CD4-positive, CD25-positive, alpha-beta regulatory T cell (primary cell): ENCODE measurements around the gene TLR5. TPM values are rescaled to one million over a fixed set of nuclear protein-coding genes. Genes with fewer than 3 reads are reported as not detected.

ENCODE experiments used
- ATAC-seq, 2 donors: fragments of 150-1000 bp; cut with Tn5 transposase; one replicate each; pipeline ENCODE4 v1.10.0; 2021; ENCODE audit warnings: low read depth in 2 of 2, moderate number of reproducible peaks in 2 of 2, moderate library complexity in 1 of 2
- DNase-seq, 3 donors: peaks; one replicate each; pipeline versions ENCODE4 v3.0.0 to v3.0.0-alpha.2; 2012 to 2022; ENCODE audit warnings: mixed read lengths in 1 of 3
- H3K27ac ChIP-seq: one replicate; pipeline ENCODE4 v1.7.0; 2013; ENCODE audit warnings: mild to moderate bottlenecking, low read length; ENCODE audit not compliant: insufficient read depth, poor library complexity, severe bottlenecking
- H3K27me3 ChIP-seq: one replicate; pipeline ENCODE4 v1.7.0; 2013; ENCODE audit warnings: low read length; ENCODE audit not compliant: control insufficient read depth, insufficient read depth
- H3K36me3 ChIP-seq: one replicate; pipeline ENCODE4 v1.7.0; 2013; ENCODE audit warnings: mild to moderate bottlenecking, low read length, moderate library complexity; ENCODE audit not compliant: control insufficient read depth, insufficient read depth
- H3K4me1 ChIP-seq: 2 replicates; pipeline ENCODE4 v1.7.0; 2013; ENCODE audit warnings: mild to moderate bottlenecking, low read length; ENCODE audit not compliant: insufficient read depth, control insufficient read depth, poor library complexity, severe bottlenecking
- H3K4me3 ChIP-seq: one replicate; pipeline ENCODE4 v1.7.0; 2013; ENCODE audit warnings: low read depth, mild to moderate bottlenecking, low read length, moderate library complexity
- H3K9me3 ChIP-seq, 2 experiments: 1 replicate in 1 of 2; 2 replicates in 1 of 2; pipeline ENCODE4 v1.7.0; 2013; ENCODE audit warnings: low read length in 2 of 2, mild to moderate bottlenecking in 1 of 2, moderate library complexity in 1 of 2; ENCODE audit not compliant: control insufficient read depth in 2 of 2
- H3K27ac Mint-ChIP-seq, 3 donors: one replicate each; pipeline ENCODE4 v1.8.0; 2020 to 2022; ENCODE audit warnings: mild to moderate bottlenecking in 3 of 3, mixed read lengths in 3 of 3, moderate library complexity in 2 of 3
- H3K27me3 Mint-ChIP-seq: one replicate; pipeline ENCODE4 v1.8.0; 2022; ENCODE audit warnings: mild to moderate bottlenecking, mixed read lengths
- H3K36me3 Mint-ChIP-seq: one replicate; pipeline ENCODE4 v1.8.0; 2020; ENCODE audit warnings: mixed read lengths
- H3K4me1 Mint-ChIP-seq, 4 donors: one replicate each; pipeline ENCODE4 v1.8.0; 2020 to 2022; ENCODE audit warnings: mixed read lengths in 4 of 4, mild to moderate bottlenecking in 1 of 4
- H3K4me3 Mint-ChIP-seq, 4 donors: one replicate each; pipeline ENCODE4 v1.8.0; 2020 to 2022; ENCODE audit warnings: mild to moderate bottlenecking in 4 of 4, mixed read lengths in 4 of 4, moderate library complexity in 3 of 4
- H3K9me3 Mint-ChIP-seq, 7 donors: one replicate each; pipeline ENCODE4 v1.8.0; 2020 to 2022; ENCODE audit warnings: mixed read lengths in 7 of 7, mild to moderate bottlenecking in 3 of 7, moderate library complexity in 2 of 7
- polyA plus RNA-seq, 4 donors: library from polyadenylated mRNA; unstranded; fragments of 300-500 nt; fragmentation: Illumina TruSeq; gene quantifications; one replicate each; pipeline ENCODE4 v1.2.3, GENCODE V29; 2021
- total RNA-seq: library from RNA; stranded (reverse); gene quantifications from one replicate; pipeline ENCODE4 v1.2.3, GENCODE V29; 2022

TLR5 gene
- total and polyA plus RNA-seq, 5 donors from 2014 or later = 0.84 to 9.5 (median 5.0) TPM

DNA sequence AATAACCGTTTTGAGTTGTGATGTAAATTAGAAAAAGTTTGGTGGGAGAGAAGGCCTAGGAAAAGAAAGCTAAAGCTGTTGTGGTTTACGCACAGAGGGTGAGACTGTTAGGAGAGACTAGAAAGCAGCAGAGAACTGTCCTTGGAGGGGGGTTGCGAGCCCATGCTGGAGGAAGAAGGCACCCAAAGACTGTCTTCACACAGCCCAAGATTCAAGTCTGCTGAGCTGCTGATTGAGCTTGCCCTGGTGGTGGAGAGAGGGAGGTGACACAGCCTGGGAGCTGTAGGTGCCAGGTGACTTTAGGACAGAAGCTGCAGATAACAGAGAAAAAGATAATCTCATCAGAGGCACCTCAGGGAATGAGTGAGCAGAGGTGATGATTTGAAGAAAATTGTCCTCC is 18.3 kb upstream of the TLR5 start:
- no peak for DNase-seq
- H3K27me3 ChIP-seq = no peaks in the 10 kb centered on the region
- H3K27ac Mint-ChIP-seq = peak overlapping the region in 2 of 3 donors; percentile 18 to 45
- no peaks in the 10 kb centered on the region for H3K36me3 Mint-ChIP-seq
- H3K9me3 ChIP-seq = no peaks in the 10 kb centered on the region
- H3K4me3 ChIP-seq = no peak overlapping the region
- H3K4me1 Mint-ChIP-seq = peaks cover 0 to 9% (median 5%) of the 10 kb centered on the region in 4 donors
- peaks cover 0 to 1% (median 0%) of the 10 kb centered on the region in 7 donors for H3K9me3 Mint-ChIP-seq
- H3K27me3 Mint-ChIP-seq = peaks cover 21% of the 10 kb centered on the region
- no peak overlapping the region for H3K4me3 Mint-ChIP-seq
- H3K27ac ChIP-seq = no peak overlapping the region
- H3K4me1 ChIP-seq = no peaks in the 10 kb centered on the region
- peak in 1 of 2 donors; percentile 48 for ATAC-seq
- H3K36me3 ChIP-seq = no peaks in the 10 kb centered on the region

DNA sequence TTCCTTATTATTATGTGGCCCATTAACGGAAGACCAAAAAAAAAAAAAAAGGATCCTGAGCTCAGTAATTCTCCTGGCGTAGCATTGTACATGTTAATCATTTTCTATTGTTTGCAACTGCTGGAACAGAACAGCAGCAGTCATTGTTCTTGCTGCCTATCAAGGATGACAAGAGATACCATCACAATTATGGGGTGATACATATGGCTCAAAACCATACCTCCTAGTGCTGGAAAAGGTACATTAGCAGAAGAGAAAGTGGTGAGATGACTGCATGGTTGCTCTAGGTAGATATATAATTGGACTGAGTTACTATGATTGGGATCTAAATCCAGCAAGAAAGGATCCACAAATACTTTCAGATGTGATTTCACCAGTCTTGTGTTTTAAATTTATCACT is 13.3 kb upstream of the TLR5 start:
- Mint-ChIP-seq H3K27me3 (peaks cover 9% of the 10 kb centered on the region), H3K27ac (no peak overlapping the region), H3K9me3 (peaks cover 0 to 2% (median 0%) of the 10 kb centered on the region in 7 donors), H3K4me3 (no peak overlapping the region), H3K4me1 (peaks cover 0 to 23% (median 13%) of the 10 kb centered on the region in 4 donors), H3K36me3 (no peaks in the 10 kb centered on the region)
- H3K27ac ChIP-seq = no peak overlapping the region
- H3K4me1 ChIP-seq = no peaks in the 10 kb centered on the region
- no peaks in the 10 kb centered on the region for H3K27me3 ChIP-seq
- H3K36me3 ChIP-seq = no peaks in the 10 kb centered on the region
- ATAC-seq (no peak), DNase-seq (no peak)
- no peak overlapping the region for H3K4me3 ChIP-seq
- H3K9me3 ChIP-seq = no peaks in the 10 kb centered on the region

DNA sequence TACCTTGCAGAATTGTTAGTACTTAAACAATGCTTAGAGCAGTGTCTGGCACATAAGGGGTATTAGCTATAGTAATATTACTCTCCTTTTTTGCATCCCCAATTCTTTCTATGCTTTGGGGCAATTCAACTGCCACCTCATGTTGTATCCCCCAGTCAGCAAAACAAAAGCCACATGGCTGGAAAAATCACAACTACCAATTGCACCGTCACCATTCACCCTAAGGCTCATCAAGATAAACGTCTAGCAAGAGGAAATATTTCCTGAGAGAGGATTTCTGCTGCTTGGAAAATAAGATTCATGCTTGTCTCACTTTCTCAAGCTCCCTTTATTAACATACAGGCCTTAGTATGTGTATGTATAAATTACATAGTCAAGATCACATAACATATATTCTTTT is 12.1 kb upstream of the TLR5 start:
- H3K27ac Mint-ChIP-seq = no peak overlapping the region
- no peaks in the 10 kb centered on the region for H3K9me3 ChIP-seq
- H3K36me3 ChIP-seq = no peaks in the 10 kb centered on the region
- no peak for ATAC-seq
- H3K4me3 ChIP-seq = no peak overlapping the region
- no peak overlapping the region for H3K4me3 Mint-ChIP-seq
- DNase-seq = no peak
- H3K9me3 Mint-ChIP-seq = peaks cover 0 to 2% (median 0%) of the 10 kb centered on the region in 7 donors
- H3K27me3 ChIP-seq = no peaks in the 10 kb centered on the region
- peaks cover 0 to 19% (median 6%) of the 10 kb centered on the region in 4 donors for H3K4me1 Mint-ChIP-seq
- H3K27me3 Mint-ChIP-seq = peaks cover 6% of the 10 kb centered on the region
- H3K36me3 Mint-ChIP-seq = no peaks in the 10 kb centered on the region
- H3K27ac ChIP-seq = no peak overlapping the region
- no peaks in the 10 kb centered on the region for H3K4me1 ChIP-seq

DNA sequence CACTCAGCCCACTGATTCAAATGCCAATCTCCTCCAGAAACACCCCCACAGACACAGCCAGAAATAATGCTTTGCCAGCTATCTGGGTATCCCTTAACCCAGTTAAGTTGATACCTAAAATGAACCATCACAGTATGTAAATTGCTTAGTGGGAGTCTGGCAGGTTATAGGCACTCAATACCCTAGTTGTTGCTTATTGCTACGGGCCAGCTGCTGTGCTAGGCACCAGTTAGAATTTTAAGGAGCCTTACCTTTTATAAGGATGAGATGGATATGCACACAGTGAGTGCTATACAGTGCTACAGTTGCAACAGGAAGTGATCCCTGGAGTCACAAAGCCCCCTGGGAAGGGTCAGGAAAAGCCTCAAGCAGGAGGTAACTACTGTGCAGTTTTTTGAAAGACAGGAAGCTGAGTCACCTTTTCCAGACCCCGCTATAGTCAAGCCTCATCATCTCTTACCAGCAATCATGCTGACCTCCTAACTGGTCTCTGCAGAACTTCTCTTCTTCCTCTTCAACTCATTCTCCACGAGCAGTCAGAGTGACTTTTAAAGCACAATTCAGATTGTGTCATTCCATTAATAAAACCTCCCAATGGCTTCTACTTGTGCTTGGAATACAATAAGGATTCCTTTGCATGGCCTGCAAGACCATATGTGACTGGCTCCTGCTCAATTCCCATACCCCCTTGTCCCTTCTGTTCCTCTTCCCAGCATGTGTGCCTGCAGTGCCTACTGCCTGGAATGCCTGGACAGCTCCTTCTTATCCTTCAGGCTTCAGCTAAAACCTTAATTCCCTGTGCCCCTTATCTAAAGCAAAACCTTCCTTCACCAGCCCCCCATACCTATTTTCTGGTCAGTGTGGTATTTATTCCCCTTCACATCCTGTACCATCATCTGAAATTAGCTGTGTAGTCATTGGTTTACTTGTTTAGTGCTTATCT is 10.4 kb upstream of the TLR5 start:
- Mint-ChIP-seq H3K4me3 (no peak overlapping the region), H3K36me3 (no peaks in the 10 kb centered on the region), H3K27me3 (no peaks in the 10 kb centered on the region), H3K4me1 (peaks cover 0 to 19% (median 6%) of the 10 kb centered on the region in 4 donors), H3K27ac (peak overlapping the region in 1 of 3 donors; percentile 5), H3K9me3 (peaks cover 0 to 3% (median 0%) of the 10 kb centered on the region in 7 donors)
- Histone ChIP-seq H3K36me3 (no peaks in the 10 kb centered on the region), H3K27me3 (no peaks in the 10 kb centered on the region), H3K4me1 (no peaks in the 10 kb centered on the region), H3K9me3 (no peaks in the 10 kb centered on the region), H3K4me3 (no peak overlapping the region), H3K27ac (no peak overlapping the region)
- DNase-seq (no peak), ATAC-seq (no peak)

DNA sequence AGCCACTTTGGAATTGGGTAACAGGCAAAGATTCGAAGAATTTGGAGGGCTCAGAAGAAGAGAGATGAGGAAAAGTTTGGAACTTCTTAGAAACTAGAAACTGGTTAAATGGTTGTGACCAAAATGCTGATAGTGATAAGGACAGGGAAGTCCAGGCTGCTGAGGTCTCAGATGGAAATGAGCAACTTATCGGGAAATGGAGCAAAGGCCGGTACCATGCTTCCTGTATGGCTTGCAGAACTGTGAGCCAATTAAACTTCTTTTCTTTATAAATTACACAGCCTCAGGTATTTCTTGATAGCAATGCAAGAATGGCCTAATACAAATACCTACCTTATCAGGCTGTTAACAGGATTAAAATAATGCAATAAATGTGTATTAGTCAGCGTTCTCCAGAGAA is 9.4 kb upstream of the TLR5 start:
- H3K27me3 Mint-ChIP-seq = no peaks in the 10 kb centered on the region
- Histone ChIP-seq H3K4me1 (no peaks in the 10 kb centered on the region), H3K9me3 (no peaks in the 10 kb centered on the region), H3K27ac (no peak overlapping the region), H3K4me3 (no peak overlapping the region), H3K27me3 (no peaks in the 10 kb centered on the region), H3K36me3 (no peaks in the 10 kb centered on the region)
- H3K4me3 Mint-ChIP-seq = no peak overlapping the region
- DNase-seq (no peak), ATAC-seq (no peak)
- H3K9me3 Mint-ChIP-seq = peaks cover 0 to 3% (median 0%) of the 10 kb centered on the region in 7 donors
- peaks cover 0 to 19% (median 6%) of the 10 kb centered on the region in 4 donors for H3K4me1 Mint-ChIP-seq
- H3K36me3 Mint-ChIP-seq = no peaks in the 10 kb centered on the region
- H3K27ac Mint-ChIP-seq = no peak overlapping the region

DNA sequence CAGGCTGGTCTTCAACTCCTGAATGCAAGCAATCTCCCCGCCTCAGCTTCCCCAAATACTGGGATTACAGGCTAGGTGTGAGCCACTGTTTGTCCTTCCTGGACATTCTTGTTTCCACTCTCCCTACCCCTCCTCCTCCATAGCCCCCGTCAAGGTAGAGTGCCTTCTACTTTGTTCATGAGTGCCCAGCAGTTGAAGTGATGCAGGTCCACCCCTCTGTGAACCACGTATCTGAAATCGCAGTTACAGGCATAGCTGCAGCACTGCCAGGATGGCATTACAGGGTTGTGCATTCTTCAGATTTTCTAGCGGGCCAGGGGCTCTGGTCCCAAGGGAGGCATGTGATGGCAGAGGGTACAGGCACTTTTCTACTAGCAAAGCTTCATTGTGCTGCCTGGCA is 7.4 kb upstream of the TLR5 start:
- Mint-ChIP-seq H3K36me3 (no peaks in the 10 kb centered on the region), H3K27ac (no peak overlapping the region), H3K4me1 (peaks cover 6 to 25% (median 8%) of the 10 kb centered on the region in 4 donors), H3K9me3 (peaks cover 0 to 3% (median 2%) of the 10 kb centered on the region in 7 donors), H3K4me3 (no peak overlapping the region), H3K27me3 (peaks cover 5% of the 10 kb centered on the region)
- Histone ChIP-seq H3K27ac (no peak overlapping the region), H3K4me1 (no peaks in the 10 kb centered on the region), H3K36me3 (no peaks in the 10 kb centered on the region), H3K4me3 (no peak overlapping the region), H3K9me3 (no peaks in the 10 kb centered on the region), H3K27me3 (no peaks in the 10 kb centered on the region)
- DNase-seq (no peak), ATAC-seq (no peak)

DNA sequence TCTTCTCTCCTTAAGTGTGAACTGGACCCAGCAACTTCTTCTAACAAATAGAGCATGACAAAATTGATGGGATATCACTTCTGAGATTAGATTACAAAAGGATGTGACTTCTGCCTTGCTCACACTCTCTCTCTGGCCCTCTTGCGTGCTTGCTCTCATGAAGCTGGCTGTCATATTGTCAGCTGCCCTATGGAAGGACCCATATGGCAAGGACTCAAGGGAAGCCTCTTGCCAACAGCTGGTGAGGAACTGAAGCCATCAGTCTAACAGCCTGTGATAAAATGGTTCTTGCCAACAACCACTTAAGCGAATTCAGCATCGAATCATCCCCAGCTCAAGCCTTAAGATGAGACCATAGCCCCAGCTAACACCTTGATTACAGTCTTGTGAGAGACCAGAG is 4.8 kb upstream of the TLR5 start:
- no peak overlapping the region for H3K27ac ChIP-seq
- Mint-ChIP-seq H3K27ac (no peak overlapping the region), H3K4me1 (peaks cover 6 to 36% (median 16%) of the 10 kb centered on the region in 4 donors), H3K27me3 (peaks cover 5% of the 10 kb centered on the region), H3K9me3 (peaks cover 0 to 3% (median 2%) of the 10 kb centered on the region in 7 donors), H3K36me3 (no peaks in the 10 kb centered on the region), H3K4me3 (no peak overlapping the region)
- no peaks in the 10 kb centered on the region for H3K27me3 ChIP-seq
- no peaks in the 10 kb centered on the region for H3K9me3 ChIP-seq
- peaks cover 17% of the 10 kb centered on the region for H3K4me1 ChIP-seq
- DNase-seq = no peak
- ATAC-seq = no peak
- H3K36me3 ChIP-seq = no peaks in the 10 kb centered on the region
- no peak overlapping the region for H3K4me3 ChIP-seq
